ENCODE results near the gene SPATA21. TPM values are rescaled to one million over a fixed set of nuclear protein-coding genes. Genes with fewer than 3 reads are reported as not detected.

SPATA21 gene
- polyA plus RNA-seq, 2 of the 4 experiments (the other 2 are of a cell fraction): 0.08 to 0.09 TPM

GRCh38 chr1:16398371-16398953 lies 38.8 kb downstream of the SPATA21 start:
- POLR2A ChIA-PET: interaction anchor here (0.6 to 0.9 kb wide), 2 partner anchors 12 to 30 kb away, joined by 3 to 4 read pairs; no protein-coding TSS in a partner anchor
- H3K9me3 ChIP-seq: no peaks in the 10 kb centered on the region
- no peak overlapping the region for H3K27ac ChIP-seq
- H3K4me1 ChIP-seq: peaks cover 17% of the 10 kb centered on the region
- CTCF ChIA-PET: no interaction called here
- TF ChIP-seq, protein P1, sequence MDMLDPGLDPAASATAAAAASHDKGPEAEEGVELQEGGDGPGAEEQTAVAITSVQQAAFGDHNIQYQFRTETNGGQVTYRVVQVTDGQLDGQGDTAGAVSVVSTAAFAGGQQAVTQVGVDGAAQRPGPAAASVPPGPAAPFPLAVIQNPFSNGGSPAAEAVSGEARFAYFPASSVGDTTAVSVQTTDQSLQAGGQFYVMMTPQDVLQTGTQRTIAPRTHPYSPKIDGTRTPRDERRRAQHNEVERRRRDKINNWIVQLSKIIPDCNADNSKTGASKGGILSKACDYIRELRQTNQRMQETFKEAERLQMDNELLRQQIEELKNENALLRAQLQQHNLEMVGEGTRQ (IDR thresholded peaks at IDR 0.05): no peak
- TF ChIP-seq KDM1A (IDR thresholded peaks at IDR 0.05; ENCODE audit: low read depth) (no peak), MAZ (IDR thresholded peaks at IDR 0.05; ENCODE audit: borderline replicate concordance, low read depth, low read length) (no peak), SREBF2 (IDR thresholded peaks at IDR 0.05) (no peak), KDM5A (IDR thresholded peaks at IDR 0.05) (no peak), ESRRA (IDR thresholded peaks at IDR 0.05; ENCODE audit: borderline replicate concordance, low read length) (no peak), RNF2 (IDR thresholded peaks at IDR 0.05; ENCODE audit: borderline replicate concordance, low read depth) (no peak), CHD4 (IDR thresholded peaks at IDR 0.05; ENCODE audit: borderline replicate concordance) (no peak), TFCP2L1 (CRISPR knock-in tag; IDR thresholded peaks at IDR 0.05) (no peak), ZFP36 (IDR thresholded peaks at IDR 0.05; ENCODE audit: borderline replicate concordance, partially characterized antibody) (no peak), ZSCAN20 (CRISPR knock-in tag; IDR thresholded peaks at IDR 0.05) (no peak), RFX5 (IDR thresholded peaks at IDR 0.05) (no peak), ZC3H11A (IDR thresholded peaks at IDR 0.05) (no peak)
- TF ChIP-seq, protein P2, sequence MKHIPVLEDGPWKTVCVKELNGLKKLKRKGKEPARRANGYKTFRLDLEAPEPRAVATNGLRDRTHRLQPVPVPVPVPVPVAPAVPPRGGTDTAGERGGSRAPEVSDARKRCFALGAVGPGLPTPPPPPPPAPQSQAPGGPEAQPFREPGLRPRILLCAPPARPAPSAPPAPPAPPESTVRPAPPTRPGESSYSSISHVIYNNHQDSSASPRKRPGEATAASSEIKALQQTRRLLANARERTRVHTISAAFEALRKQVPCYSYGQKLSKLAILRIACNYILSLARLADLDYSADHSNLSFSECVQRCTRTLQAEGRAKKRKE (CRISPR knock-in tag; IDR thresholded peaks at IDR 0.05; ENCODE audit: low read depth): no peak
- TF ChIP-seq, protein P3, sequence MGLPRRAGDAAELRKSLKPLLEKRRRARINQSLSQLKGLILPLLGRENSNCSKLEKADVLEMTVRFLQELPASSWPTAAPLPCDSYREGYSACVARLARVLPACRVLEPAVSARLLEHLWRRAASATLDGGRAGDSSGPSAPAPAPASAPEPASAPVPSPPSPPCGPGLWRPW (IDR thresholded peaks at IDR 0.05): no peak
- TF ChIP-seq, protein P4, sequence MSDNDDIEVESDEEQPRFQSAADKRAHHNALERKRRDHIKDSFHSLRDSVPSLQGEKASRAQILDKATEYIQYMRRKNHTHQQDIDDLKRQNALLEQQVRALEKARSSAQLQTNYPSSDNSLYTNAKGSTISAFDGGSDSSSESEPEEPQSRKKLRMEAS (IDR thresholded peaks at IDR 0.05): no peak
- 94% methylated on average over 3 of the region's 5 CpGs for WGBS (ENCODE audit: missing lambda C conversion rate)
- H3K4me2 ChIP-seq: no peak overlapping the region
- FAIRE-seq (no peak), ATAC-seq (no peak), DNase-seq (ENCODE audit: low read depth in 1 of 2, low spot score in 1 of 2) (no peak)
- no peak overlapping the region for H3K4me3 ChIP-seq

- FAIRE-seq (no peak), DNase-seq (ENCODE audit: low read depth in 1 of 2, low spot score in 1 of 2) (no peak), ATAC-seq (no peak)
- Histone ChIP-seq H3K27ac (peak overlapping the region in 1 of 2 experiments; percentile 73; a peak in 3 of 6 replicates), H3K4me2 (no peak overlapping the region), H3K4me3 (no peak overlapping the region), H3K9me3 (no peaks in the 10 kb centered on the region), H3K4me1 (peaks cover 30% of the 10 kb centered on the region)
- TF ChIP-seq, protein P5, sequence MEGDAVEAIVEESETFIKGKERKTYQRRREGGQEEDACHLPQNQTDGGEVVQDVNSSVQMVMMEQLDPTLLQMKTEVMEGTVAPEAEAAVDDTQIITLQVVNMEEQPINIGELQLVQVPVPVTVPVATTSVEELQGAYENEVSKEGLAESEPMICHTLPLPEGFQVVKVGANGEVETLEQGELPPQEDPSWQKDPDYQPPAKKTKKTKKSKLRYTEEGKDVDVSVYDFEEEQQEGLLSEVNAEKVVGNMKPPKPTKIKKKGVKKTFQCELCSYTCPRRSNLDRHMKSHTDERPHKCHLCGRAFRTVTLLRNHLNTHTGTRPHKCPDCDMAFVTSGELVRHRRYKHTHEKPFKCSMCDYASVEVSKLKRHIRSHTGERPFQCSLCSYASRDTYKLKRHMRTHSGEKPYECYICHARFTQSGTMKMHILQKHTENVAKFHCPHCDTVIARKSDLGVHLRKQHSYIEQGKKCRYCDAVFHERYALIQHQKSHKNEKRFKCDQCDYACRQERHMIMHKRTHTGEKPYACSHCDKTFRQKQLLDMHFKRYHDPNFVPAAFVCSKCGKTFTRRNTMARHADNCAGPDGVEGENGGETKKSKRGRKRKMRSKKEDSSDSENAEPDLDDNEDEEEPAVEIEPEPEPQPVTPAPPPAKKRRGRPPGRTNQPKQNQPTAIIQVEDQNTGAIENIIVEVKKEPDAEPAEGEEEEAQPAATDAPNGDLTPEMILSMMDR (IDR thresholded peaks at IDR 0.05): no peak
- TF ChIP-seq RNF2 (IDR thresholded peaks at IDR 0.05; ENCODE audit: borderline replicate concordance, low read depth): no peak
- no peak for TF ChIP-seq HOXB5 (CRISPR knock-in tag; IDR thresholded peaks at IDR 0.05)
- no peak for TF ChIP-seq RCOR1 (IDR thresholded peaks at IDR 0.05; ENCODE audit: low read depth, low read length)
- no peak for TF ChIP-seq CBX2 (IDR thresholded peaks at IDR 0.05; ENCODE audit: borderline replicate concordance, low read depth)
- no peak for TF ChIP-seq CEBPB (IDR thresholded peaks at IDR 0.05)
- no peak for TF ChIP-seq MAZ (IDR thresholded peaks at IDR 0.05; ENCODE audit: borderline replicate concordance, low read depth, low read length)
- no peak for TF ChIP-seq EP300 (IDR thresholded peaks at IDR 0.05)
- TF ChIP-seq, protein P4 (IDR thresholded peaks at IDR 0.05): no peak
- TF ChIP-seq MAFK (IDR thresholded peaks at IDR 0.05; ENCODE audit: partially characterized antibody): no peak
- TF ChIP-seq RAD21 (conservative IDR thresholded peaks at IDR 0.05 in 1 of 2, IDR thresholded peaks at IDR 0.05 in 1 of 2): no peak
- no peak for TF ChIP-seq MYC (IDR thresholded peaks at IDR 0.05; ENCODE audit: borderline replicate concordance, low read length)
- WGBS (ENCODE audit: missing lambda C conversion rate): 78% methylated on average over 5 of the region's 5 CpGs
- ChIA-PET POLR2A (no interaction called here), CTCF (interaction anchor here (0.6 to 2.0 kb wide), 2 partner anchors 43 to 65 kb away, joined by 4 to 7 read pairs; partner anchors contain the start of gene NECAP2)
Measured at GRCh38 chr1:16397120-16397519, 40.1 kb downstream of the SPATA21 start.
